Activated T-cell treated with anti-CD3 and anti-CD28 coated beads, Interleukin-2, amount 50 U/mL, for 24 hours (primary cell): ENCODE data around the gene ZKSCAN4.

Experiments used
- DNase-seq: peaks from one replicate; pipeline ENCODE4 v3.0.0-alpha.2; 2020
- H3K27ac Mint-ChIP-seq: 2 replicates; pipeline ENCODE4 v1.8.0; 2020; ENCODE audit warnings: mild to moderate bottlenecking, mixed read lengths
- H3K27me3 Mint-ChIP-seq: 2 replicates; pipeline ENCODE4 v1.8.0; 2020; ENCODE audit warnings: mixed read lengths
- H3K36me3 Mint-ChIP-seq: 2 replicates; pipeline ENCODE4 v1.8.0; 2020; ENCODE audit warnings: low read depth, mixed read lengths
- H3K4me1 Mint-ChIP-seq: 2 replicates; pipeline ENCODE4 v1.8.0; 2020; ENCODE audit warnings: low read depth, mixed read lengths
- H3K4me3 Mint-ChIP-seq: 2 replicates; pipeline ENCODE4 v1.8.0; 2020; ENCODE audit warnings: mild to moderate bottlenecking, moderate library complexity, mixed read lengths
- H3K9me3 Mint-ChIP-seq: 2 replicates; pipeline ENCODE4 v1.8.0; 2020; ENCODE audit warnings: mixed read lengths

ZKSCAN4 gene

GRCh38 chr6:28252009-28252975 lies at the start of gene ZKSCAN4:
TSS of gene ZKSCAN4 (minus strand) at chr6:28252269. CDS start at chr6:28251980, 289 bp downstream.
- Mint-ChIP-seq H3K36me3 (peaks cover 33% of the 10 kb centered on the region), H3K4me3 (peak within 1 kb of the TSS; percentile 94), H3K27ac (peak within 1 kb of the TSS; percentile 87), H3K27me3 (peaks cover 4% of the 10 kb centered on the region), H3K9me3 (no peaks in the 10 kb centered on the region), H3K4me1 (peaks cover 31% of the 10 kb centered on the region)
- DNase-seq: peak; percentile 82

GRCh38 chr6:28296520-28297060 lies 44.5 kb upstream of the ZKSCAN4 start:
- H3K4me1 Mint-ChIP-seq: peaks cover 1% of the 10 kb centered on the region
- no peak for DNase-seq
- no peak overlapping the region for H3K27ac Mint-ChIP-seq
- H3K36me3 Mint-ChIP-seq: peaks cover 5% of the 10 kb centered on the region
- no peak overlapping the region for H3K4me3 Mint-ChIP-seq
- no peaks in the 10 kb centered on the region for H3K9me3 Mint-ChIP-seq
- H3K27me3 Mint-ChIP-seq: no peaks in the 10 kb centered on the region

GRCh38 chr6:28295326-28295725 lies 43.3 kb upstream of the ZKSCAN4 start:
- no peak for DNase-seq
- no peaks in the 10 kb centered on the region for H3K27me3 Mint-ChIP-seq
- H3K4me3 Mint-ChIP-seq: no peak overlapping the region
- H3K9me3 Mint-ChIP-seq: no peaks in the 10 kb centered on the region
- H3K27ac Mint-ChIP-seq: no peak overlapping the region
- no peaks in the 10 kb centered on the region for H3K4me1 Mint-ChIP-seq
- H3K36me3 Mint-ChIP-seq: peaks cover 2% of the 10 kb centered on the region

- Mint-ChIP-seq H3K36me3 (peaks cover 15% of the 10 kb centered on the region), H3K27ac (no peak overlapping the region), H3K4me3 (no peak overlapping the region), H3K4me1 (no peaks in the 10 kb centered on the region), H3K27me3 (peaks cover 6% of the 10 kb centered on the region), H3K9me3 (no peaks in the 10 kb centered on the region)
- no peak for DNase-seq
Observed at GRCh38 chr6:28291573-28291972, 39.5 kb upstream of the ZKSCAN4 start.

- H3K27me3 Mint-ChIP-seq: peaks cover 56% of the 10 kb centered on the region
- H3K4me3 Mint-ChIP-seq: no peak overlapping the region
- H3K4me1 Mint-ChIP-seq: peaks cover 11% of the 10 kb centered on the region
- H3K9me3 Mint-ChIP-seq: peaks cover 11% of the 10 kb centered on the region
- H3K36me3 Mint-ChIP-seq: peaks cover 36% of the 10 kb centered on the region
- no peak for DNase-seq
- H3K27ac Mint-ChIP-seq: no peak overlapping the region
Observed at GRCh38 chr6:28282926-28283325, 30.9 kb upstream of the ZKSCAN4 start.

- DNase-seq: peak; percentile 75
- Mint-ChIP-seq H3K27ac (no peak within 1 kb of the TSS), H3K36me3 (peaks cover 39% of the 10 kb centered on the region), H3K4me1 (peaks cover 11% of the 10 kb centered on the region), H3K9me3 (peaks cover 14% of the 10 kb centered on the region), H3K4me3 (peak within 1 kb of the TSS; percentile 82), H3K27me3 (peaks cover 50% of the 10 kb centered on the region)
Observed at GRCh38 chr6:28281288-28282064, 29.4 kb upstream of the ZKSCAN4 start, which contains the start of gene PGBD1. TSS of gene PGBD1 (plus strand) at chr6:28281572. CDS start at chr6:28283814, 2,242 bp downstream.

GRCh38 chr6:28280595-28281287 lies 28.7 kb upstream of the ZKSCAN4 start:
- peak overlapping the region; percentile 82 for H3K4me3 Mint-ChIP-seq
- peaks cover 11% of the 10 kb centered on the region for H3K4me1 Mint-ChIP-seq
- peaks cover 44% of the 10 kb centered on the region for H3K27me3 Mint-ChIP-seq
- H3K36me3 Mint-ChIP-seq: peaks cover 43% of the 10 kb centered on the region
- H3K27ac Mint-ChIP-seq: no peak overlapping the region
- DNase-seq: no peak
- peaks cover 20% of the 10 kb centered on the region for H3K9me3 Mint-ChIP-seq

GRCh38 chr6:28277746-28278145 lies 25.7 kb upstream of the ZKSCAN4 start:
- Mint-ChIP-seq H3K27ac (no peak overlapping the region), H3K4me3 (no peak overlapping the region), H3K27me3 (peaks cover 19% of the 10 kb centered on the region), H3K36me3 (peaks cover 61% of the 10 kb centered on the region), H3K9me3 (peaks cover 14% of the 10 kb centered on the region), H3K4me1 (peaks cover 17% of the 10 kb centered on the region)
- no peak for DNase-seq

- DNase-seq: no peak
- Mint-ChIP-seq H3K9me3 (peaks cover 9% of the 10 kb centered on the region), H3K36me3 (peaks cover 75% of the 10 kb centered on the region), H3K4me1 (peaks cover 20% of the 10 kb centered on the region), H3K27ac (peak overlapping the region; percentile 72), H3K4me3 (no peak overlapping the region), H3K27me3 (peaks cover under 1% of the 10 kb centered on the region)
Observed at GRCh38 chr6:28274888-28275287, 22.8 kb upstream of the ZKSCAN4 start.

GRCh38 chr6:28269492-28269891 lies 17.4 kb upstream of the ZKSCAN4 start:
- Mint-ChIP-seq H3K9me3 (no peaks in the 10 kb centered on the region), H3K27me3 (no peaks in the 10 kb centered on the region), H3K36me3 (peaks cover 37% of the 10 kb centered on the region), H3K4me3 (no peak overlapping the region), H3K27ac (peak overlapping the region; percentile 87), H3K4me1 (peaks cover 35% of the 10 kb centered on the region)
- DNase-seq: no peak

GRCh38 chr6:28267695-28268059 lies 15.6 kb upstream of the ZKSCAN4 start:
- H3K36me3 Mint-ChIP-seq: peaks cover 20% of the 10 kb centered on the region

GRCh38 chr6:28266962-28267694 lies 15.1 kb upstream of the ZKSCAN4 start, which contains the start of gene ZSCAN26:
TSS of gene ZSCAN26 (plus strand) at chr6:28267143. CDS start at chr6:28271920, 4,777 bp downstream.
- peaks cover 15% of the 10 kb centered on the region for H3K36me3 Mint-ChIP-seq

More at GRCh38 chr6:28267695-28268059, 15.6 kb upstream of the ZKSCAN4 start:
- DNase-seq: no peak
- no peak overlapping the region for H3K4me3 Mint-ChIP-seq
- H3K4me1 Mint-ChIP-seq: peaks cover 39% of the 10 kb centered on the region
- no peaks in the 10 kb centered on the region for H3K9me3 Mint-ChIP-seq
- no peaks in the 10 kb centered on the region for H3K27me3 Mint-ChIP-seq
- no peak overlapping the region for H3K27ac Mint-ChIP-seq

GRCh38 chr6:28266563-28266961 lies 14.5 kb upstream of the ZKSCAN4 start:
- H3K27ac Mint-ChIP-seq: no peak overlapping the region
- peaks cover 39% of the 10 kb centered on the region for H3K4me1 Mint-ChIP-seq
- peaks cover 9% of the 10 kb centered on the region for H3K36me3 Mint-ChIP-seq
- no peaks in the 10 kb centered on the region for H3K9me3 Mint-ChIP-seq
- H3K4me3 Mint-ChIP-seq: no peak overlapping the region
- H3K27me3 Mint-ChIP-seq: no peaks in the 10 kb centered on the region
- DNase-seq: no peak

More at GRCh38 chr6:28266962-28267694, 15.1 kb upstream of the ZKSCAN4 start, which contains the start of gene ZSCAN26:
- no peaks in the 10 kb centered on the region for H3K27me3 Mint-ChIP-seq
- H3K4me1 Mint-ChIP-seq: peaks cover 39% of the 10 kb centered on the region
- no peak within 1 kb of the TSS for H3K4me3 Mint-ChIP-seq
- H3K27ac Mint-ChIP-seq: no peak within 1 kb of the TSS
- no peaks in the 10 kb centered on the region for H3K9me3 Mint-ChIP-seq
- peak; percentile 93 for DNase-seq
